COLO668 (cell line): Measurements from ENCODE around the gene KCNIP4.

ENCODE experiments used
- DNase-seq: peaks from one replicate; lab custom pipeline; 2025; ENCODE audit not compliant: unreplicated experiment; lab: John Stamatoyannopoulos, UW

The KCNIP4 gene

GRCh38 chr4:20696815-20697214 lies 1251.8 kb downstream of the KCNIP4 start:
- DNase-seq = no peak

- no peak for DNase-seq
Measured at GRCh38 chr4:20687864-20688263, 1260.7 kb downstream of the KCNIP4 start.

GRCh38 chr4:20684852-20685763 lies 1263.5 kb downstream of the KCNIP4 start:
- DNase-seq = no peak

- no peak for DNase-seq
Measured at GRCh38 chr4:20683766-20684165, 1264.8 kb downstream of the KCNIP4 start.

- DNase-seq = no peak
Measured at GRCh38 chr4:20682853-20683252, 1265.7 kb downstream of the KCNIP4 start.

GRCh38 chr4:20681271-20681670 lies 1267.3 kb downstream of the KCNIP4 start:
- DNase-seq = no peak

GRCh38 chr4:20680736-20681135 lies 1267.8 kb downstream of the KCNIP4 start:
- DNase-seq = no peak

GRCh38 chr4:20679951-20680350 lies 1268.6 kb downstream of the KCNIP4 start:
- no peak for DNase-seq
